Measurements from ENCODE around the gene SPOCK2.

- TF ChIP-seq CTCF (IDR thresholded peaks at IDR 0.05) (no peak), EP300 (IDR thresholded peaks at IDR 0.05) (no peak), POLR2A (IDR thresholded peaks at IDR 0.05) (no peak)
These were observed 76.3 kb downstream of the SPOCK2 start for GRCh38 chr10:72011976-72012512.
